SK-N-SH treated with all-trans-retinoic acid at 6 μM for 48 hours (cell line): Measurements from ENCODE around the gene PDIK1L.

Experiments
- ATAC-seq: fragments of 200-7000 bp; cut with Tn5 transposase; 3 replicates; pipeline ENCODE4 v1.9.1; 2020; ENCODE audit warnings: mild to moderate bottlenecking, moderate library complexity
- ARNTL ChIP-seq: fragments of 450-650 bp; formaldehyde crosslinking; IDR thresholded peaks from 2 replicates; pipeline ENCODE4 v1.5.0; 2020; ENCODE audit warnings: low read depth, mild to moderate bottlenecking, moderate library complexity, borderline replicate concordance
- BACH2 ChIP-seq: fragments of 250-450 bp; sonication (Bioruptor Pico); IDR thresholded peaks from 2 replicates; pipeline ENCODE4 v1.9.0; 2021; ENCODE audit warnings: mild to moderate bottlenecking, borderline replicate concordance
- CSDC2 ChIP-seq: fragments of 250-450 bp; sonication (Bioruptor Pico); IDR thresholded peaks from 2 replicates; pipeline ENCODE4 v1.5.0; 2020; ENCODE audit warnings: mild to moderate bottlenecking, moderate library complexity
- ESRRG ChIP-seq: fragments of 250-450 bp; sonication (Bioruptor Pico); IDR thresholded peaks from 2 replicates; pipeline ENCODE4 v1.6.1; 2021; ENCODE audit warnings: mild to moderate bottlenecking
- GLIS3 ChIP-seq: fragments of 250-450 bp; sonication (Bioruptor Pico); IDR thresholded peaks from 2 replicates; pipeline ENCODE4 v1.5.0; 2020; ENCODE audit warnings: mild to moderate bottlenecking, moderate library complexity
- ISL1 ChIP-seq: fragments of 250-450 bp; sonication (Bioruptor Pico); IDR thresholded peaks from 2 replicates; pipeline ENCODE4 v2.1.2; 2022; ENCODE audit warnings: mild to moderate bottlenecking, moderate library complexity
- PPARA ChIP-seq: fragments of 250-450 bp; sonication (Bioruptor Pico); IDR thresholded peaks from 2 replicates; pipeline ENCODE4 v1.5.0; 2020; ENCODE audit warnings: mild to moderate bottlenecking, borderline replicate concordance
- RARB ChIP-seq: fragments of 250-450 bp; sonication (Bioruptor Pico); IDR thresholded peaks from 2 replicates; pipeline ENCODE4 v1.8.0; 2021; ENCODE audit warnings: mild to moderate bottlenecking, moderate library complexity
- TCF4 ChIP-seq: fragments of 250-450 bp; sonication (Bioruptor Pico); IDR thresholded peaks from 2 replicates; pipeline ENCODE4 v1.8.0; 2021; ENCODE audit warnings: mild to moderate bottlenecking, moderate library complexity, borderline replicate concordance
- TOX ChIP-seq: fragments of 250-450 bp; sonication (Bioruptor Pico); IDR thresholded peaks from 2 replicates; pipeline ENCODE4 v1.8.0; 2021; ENCODE audit warnings: mild to moderate bottlenecking, moderate library complexity, borderline replicate concordance
- ZC3H10 ChIP-seq: fragments of 250-450 bp; sonication (Bioruptor Pico); IDR thresholded peaks from 2 replicates; pipeline ENCODE4 v1.5.1; 2021; ENCODE audit warnings: mild to moderate bottlenecking, moderate library complexity
- ZFP3 ChIP-seq: fragments of 250-450 bp; sonication (Bioruptor Pico); IDR thresholded peaks from 2 replicates; pipeline ENCODE4 v1.5.0; 2020; ENCODE audit warnings: mild to moderate bottlenecking, moderate library complexity
- ZNF565 ChIP-seq: fragments of 450-650 bp; formaldehyde crosslinking; conservative IDR thresholded peaks from 2 replicates; pipeline ENCODE4 v1.5.0; 2020; ENCODE audit warnings: low read depth, mild to moderate bottlenecking, moderate library complexity
- ZNF70 ChIP-seq: fragments of 450-650 bp; formaldehyde crosslinking; IDR thresholded peaks from 2 replicates; pipeline ENCODE4 v1.5.0; 2020; ENCODE audit warnings: mild to moderate bottlenecking, moderate library complexity
- ZNF8 ChIP-seq: fragments of 450-650 bp; formaldehyde crosslinking; IDR thresholded peaks from 2 replicates; pipeline ENCODE4 v1.5.0; 2020; ENCODE audit warnings: mild to moderate bottlenecking, moderate library complexity
- TF ChIP-seq, protein P1 (sequence below): fragments of 250-450 bp; sonication (Bioruptor Pico); IDR thresholded peaks from 2 replicates; pipeline ENCODE4 v1.8.0; 2021; ENCODE audit warnings: low read depth, mild to moderate bottlenecking, moderate library complexity, borderline replicate concordance
- TF ChIP-seq, protein P2 (sequence below): fragments of 250-450 bp; sonication (Bioruptor Pico); IDR thresholded peaks from 2 replicates; pipeline ENCODE4 v1.8.0; 2020; ENCODE audit warnings: mild to moderate bottlenecking, moderate library complexity, borderline replicate concordance
- TF ChIP-seq, protein P3 (sequence below): fragments of 250-450 bp; sonication (Bioruptor Pico); IDR thresholded peaks from 2 replicates; pipeline ENCODE4 v1.5.0; 2020; ENCODE audit warnings: mild to moderate bottlenecking, moderate library complexity
- TF ChIP-seq, protein P4 (sequence below): fragments of 250-450 bp; sonication (Bioruptor Pico); IDR thresholded peaks from 2 replicates; pipeline ENCODE4 v1.5.1; 2021; ENCODE audit warnings: mild to moderate bottlenecking, moderate library complexity
- TF ChIP-seq, protein P5 (sequence below): fragments of 250-450 bp; sonication (Bioruptor Pico); IDR thresholded peaks from 2 replicates; pipeline ENCODE4 v1.5.1; 2020; ENCODE audit warnings: low read depth, mild to moderate bottlenecking, moderate library complexity

The PDIK1L gene

DNA sequence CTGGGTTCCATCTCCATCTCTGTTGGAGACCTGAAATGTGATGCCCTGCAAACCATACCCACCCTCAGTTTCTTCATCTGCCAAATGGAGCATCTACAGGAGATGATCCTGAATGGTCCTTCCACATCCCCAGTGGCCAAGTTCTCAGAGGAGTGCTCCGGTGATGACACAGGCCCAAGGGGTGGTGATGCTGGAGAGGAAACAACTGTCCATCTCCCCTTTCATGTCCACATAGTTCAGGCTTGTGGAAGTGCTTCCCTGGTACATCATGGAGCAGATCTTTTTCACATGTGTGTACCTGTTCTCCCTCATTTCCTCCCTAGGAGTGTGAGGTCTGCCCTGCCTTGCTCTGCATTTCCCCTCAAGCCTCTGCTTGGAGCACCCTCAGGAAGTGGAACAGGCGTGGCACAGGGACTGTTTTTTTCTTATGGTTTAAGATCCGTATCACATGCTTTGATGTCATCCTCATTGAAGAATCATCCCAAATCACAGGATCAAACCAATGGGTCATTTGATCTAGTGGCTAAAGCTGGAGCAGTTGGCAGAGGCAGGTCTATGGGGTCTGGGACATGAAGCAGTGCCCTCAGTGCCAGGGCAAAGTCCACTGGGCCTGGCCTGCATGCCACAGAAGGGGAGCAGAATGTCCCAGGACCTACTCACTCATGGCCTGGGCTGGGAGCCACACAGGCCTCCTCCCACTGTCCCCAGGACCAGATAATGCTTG, 36.0 kb upstream of the PDIK1L start (continued):
- TF ChIP-seq ZFP3 (CRISPR knock-in tag) (no peak), TCF4 (no peak)
- TF ChIP-seq, all 23 proteins: peak for 0

DNA sequence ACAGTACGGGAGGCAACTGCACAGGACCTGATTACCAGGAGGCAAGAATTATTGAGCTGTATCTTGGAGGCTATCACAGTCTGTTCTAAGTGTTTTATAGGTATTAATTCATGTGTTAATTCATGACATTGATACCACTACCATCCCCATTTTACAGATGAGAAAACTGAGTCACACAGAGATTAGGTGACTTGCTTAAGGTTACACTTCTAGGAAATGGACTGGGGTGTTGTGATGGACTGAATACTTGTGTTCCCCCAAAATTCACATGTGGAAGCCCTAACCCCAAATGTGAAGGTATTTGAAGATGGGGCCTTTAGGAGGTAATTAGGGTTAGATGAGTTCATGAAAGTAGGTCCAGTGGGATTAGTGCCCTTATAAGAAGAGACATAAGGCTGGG, 34.1 kb upstream of the PDIK1L start:
- TF ChIP-seq ZNF8 (no peak), ARNTL (CRISPR knock-in tag) (no peak), BACH2 (CRISPR knock-in tag) (no peak), ZNF565 (no peak), ZNF70 (no peak), TCF4 (no peak), CSDC2 (no peak), TOX (CRISPR knock-in tag) (no peak), ZC3H10 (CRISPR knock-in tag) (no peak), ZFP3 (CRISPR knock-in tag) (no peak), ISL1 (CRISPR knock-in tag) (no peak), PPARA (CRISPR knock-in tag) (no peak), ESRRG (no peak)
- TF ChIP-seq, protein P1, sequence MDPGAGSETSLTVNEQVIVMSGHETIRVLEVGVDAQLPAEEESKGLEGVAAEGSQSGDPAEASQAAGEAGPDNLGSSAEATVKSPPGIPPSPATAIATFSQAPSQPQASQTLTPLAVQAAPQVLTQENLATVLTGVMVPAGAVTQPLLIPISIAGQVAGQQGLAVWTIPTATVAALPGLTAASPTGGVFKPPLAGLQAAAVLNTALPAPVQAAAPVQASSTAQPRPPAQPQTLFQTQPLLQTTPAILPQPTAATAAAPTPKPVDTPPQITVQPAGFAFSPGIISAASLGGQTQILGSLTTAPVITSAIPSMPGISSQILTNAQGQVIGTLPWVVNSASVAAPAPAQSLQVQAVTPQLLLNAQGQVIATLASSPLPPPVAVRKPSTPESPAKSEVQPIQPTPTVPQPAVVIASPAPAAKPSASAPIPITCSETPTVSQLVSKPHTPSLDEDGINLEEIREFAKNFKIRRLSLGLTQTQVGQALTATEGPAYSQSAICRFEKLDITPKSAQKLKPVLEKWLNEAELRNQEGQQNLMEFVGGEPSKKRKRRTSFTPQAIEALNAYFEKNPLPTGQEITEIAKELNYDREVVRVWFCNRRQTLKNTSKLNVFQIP (CRISPR knock-in tag): no peak
- TF ChIP-seq, protein P2, sequence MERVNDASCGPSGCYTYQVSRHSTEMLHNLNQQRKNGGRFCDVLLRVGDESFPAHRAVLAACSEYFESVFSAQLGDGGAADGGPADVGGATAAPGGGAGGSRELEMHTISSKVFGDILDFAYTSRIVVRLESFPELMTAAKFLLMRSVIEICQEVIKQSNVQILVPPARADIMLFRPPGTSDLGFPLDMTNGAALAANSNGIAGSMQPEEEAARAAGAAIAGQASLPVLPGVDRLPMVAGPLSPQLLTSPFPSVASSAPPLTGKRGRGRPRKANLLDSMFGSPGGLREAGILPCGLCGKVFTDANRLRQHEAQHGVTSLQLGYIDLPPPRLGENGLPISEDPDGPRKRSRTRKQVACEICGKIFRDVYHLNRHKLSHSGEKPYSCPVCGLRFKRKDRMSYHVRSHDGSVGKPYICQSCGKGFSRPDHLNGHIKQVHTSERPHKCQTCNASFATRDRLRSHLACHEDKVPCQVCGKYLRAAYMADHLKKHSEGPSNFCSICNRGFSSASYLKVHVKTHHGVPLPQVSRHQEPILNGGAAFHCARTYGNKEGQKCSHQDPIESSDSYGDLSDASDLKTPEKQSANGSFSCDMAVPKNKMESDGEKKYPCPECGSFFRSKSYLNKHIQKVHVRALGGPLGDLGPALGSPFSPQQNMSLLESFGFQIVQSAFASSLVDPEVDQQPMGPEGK (CRISPR knock-in tag): no peak
- TF ChIP-seq, protein P3, sequence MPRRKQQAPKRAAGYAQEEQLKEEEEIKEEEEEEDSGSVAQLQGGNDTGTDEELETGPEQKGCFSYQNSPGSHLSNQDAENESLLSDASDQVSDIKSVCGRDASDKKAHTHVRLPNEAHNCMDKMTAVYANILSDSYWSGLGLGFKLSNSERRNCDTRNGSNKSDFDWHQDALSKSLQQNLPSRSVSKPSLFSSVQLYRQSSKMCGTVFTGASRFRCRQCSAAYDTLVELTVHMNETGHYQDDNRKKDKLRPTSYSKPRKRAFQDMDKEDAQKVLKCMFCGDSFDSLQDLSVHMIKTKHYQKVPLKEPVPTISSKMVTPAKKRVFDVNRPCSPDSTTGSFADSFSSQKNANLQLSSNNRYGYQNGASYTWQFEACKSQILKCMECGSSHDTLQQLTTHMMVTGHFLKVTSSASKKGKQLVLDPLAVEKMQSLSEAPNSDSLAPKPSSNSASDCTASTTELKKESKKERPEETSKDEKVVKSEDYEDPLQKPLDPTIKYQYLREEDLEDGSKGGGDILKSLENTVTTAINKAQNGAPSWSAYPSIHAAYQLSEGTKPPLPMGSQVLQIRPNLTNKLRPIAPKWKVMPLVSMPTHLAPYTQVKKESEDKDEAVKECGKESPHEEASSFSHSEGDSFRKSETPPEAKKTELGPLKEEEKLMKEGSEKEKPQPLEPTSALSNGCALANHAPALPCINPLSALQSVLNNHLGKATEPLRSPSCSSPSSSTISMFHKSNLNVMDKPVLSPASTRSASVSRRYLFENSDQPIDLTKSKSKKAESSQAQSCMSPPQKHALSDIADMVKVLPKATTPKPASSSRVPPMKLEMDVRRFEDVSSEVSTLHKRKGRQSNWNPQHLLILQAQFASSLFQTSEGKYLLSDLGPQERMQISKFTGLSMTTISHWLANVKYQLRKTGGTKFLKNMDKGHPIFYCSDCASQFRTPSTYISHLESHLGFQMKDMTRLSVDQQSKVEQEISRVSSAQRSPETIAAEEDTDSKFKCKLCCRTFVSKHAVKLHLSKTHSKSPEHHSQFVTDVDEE (CRISPR knock-in tag): no peak
- no peak for ATAC-seq

DNA sequence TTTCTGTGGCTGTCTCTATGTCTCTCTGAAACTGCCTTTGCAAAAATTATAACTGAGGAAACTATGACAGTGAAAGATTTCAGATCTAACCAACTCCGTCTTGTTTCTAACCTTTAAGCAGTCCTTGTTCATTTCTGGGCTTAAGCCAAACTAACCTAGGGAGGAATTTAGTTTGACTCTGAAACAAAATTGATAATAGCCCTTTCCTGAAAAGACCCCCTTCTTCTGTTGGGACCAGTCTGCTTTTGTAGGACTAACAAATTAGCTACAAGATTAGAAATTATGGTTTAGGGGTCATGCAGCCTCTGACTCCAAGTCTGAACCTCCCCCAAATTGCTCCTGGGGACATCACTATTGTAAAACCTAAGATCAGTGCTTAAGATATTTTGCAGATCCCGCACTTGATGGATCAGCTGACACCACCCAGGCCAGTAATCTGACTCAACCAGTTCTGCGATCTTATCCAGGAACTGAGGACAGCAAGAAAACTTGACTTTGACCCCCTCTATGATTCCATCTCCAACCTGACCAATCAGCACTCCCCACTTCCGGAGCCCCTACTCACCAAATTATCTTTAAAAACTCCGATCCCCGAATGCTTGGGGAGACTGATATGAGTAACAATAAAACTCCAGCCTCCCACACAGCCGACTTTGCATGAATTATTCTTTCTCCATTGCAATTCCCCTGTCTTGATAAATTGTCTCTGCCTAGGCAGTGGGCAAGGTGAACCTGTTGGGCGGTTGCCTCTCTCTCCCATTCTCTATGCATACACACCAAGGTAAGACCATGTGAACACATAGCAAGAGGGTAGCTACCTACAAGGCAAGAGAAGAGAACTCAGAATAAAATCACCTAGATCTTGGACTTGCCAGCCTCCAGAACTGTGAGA, 33.1 kb upstream of the PDIK1L start:
- ATAC-seq: no peak
- TF ChIP-seq ARNTL (CRISPR knock-in tag) (no peak), ZNF565 (no peak), TCF4 (no peak), ZNF70 (no peak), ZFP3 (CRISPR knock-in tag) (no peak), RARB (no peak), TOX (CRISPR knock-in tag) (no peak), ISL1 (CRISPR knock-in tag) (no peak), GLIS3 (CRISPR knock-in tag) (no peak), ESRRG (no peak)
- TF ChIP-seq, protein P4, sequence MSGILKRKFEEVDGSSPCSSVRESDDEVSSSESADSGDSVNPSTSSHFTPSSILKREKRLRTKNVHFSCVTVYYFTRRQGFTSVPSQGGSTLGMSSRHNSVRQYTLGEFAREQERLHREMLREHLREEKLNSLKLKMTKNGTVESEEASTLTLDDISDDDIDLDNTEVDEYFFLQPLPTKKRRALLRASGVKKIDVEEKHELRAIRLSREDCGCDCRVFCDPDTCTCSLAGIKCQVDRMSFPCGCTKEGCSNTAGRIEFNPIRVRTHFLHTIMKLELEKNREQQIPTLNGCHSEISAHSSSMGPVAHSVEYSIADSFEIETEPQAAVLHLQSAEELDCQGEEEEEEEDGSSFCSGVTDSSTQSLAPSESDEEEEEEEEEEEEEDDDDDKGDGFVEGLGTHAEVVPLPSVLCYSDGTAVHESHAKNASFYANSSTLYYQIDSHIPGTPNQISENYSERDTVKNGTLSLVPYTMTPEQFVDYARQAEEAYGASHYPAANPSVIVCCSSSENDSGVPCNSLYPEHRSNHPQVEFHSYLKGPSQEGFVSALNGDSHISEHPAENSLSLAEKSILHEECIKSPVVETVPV (CRISPR knock-in tag): no peak
- TF ChIP-seq, protein P5, sequence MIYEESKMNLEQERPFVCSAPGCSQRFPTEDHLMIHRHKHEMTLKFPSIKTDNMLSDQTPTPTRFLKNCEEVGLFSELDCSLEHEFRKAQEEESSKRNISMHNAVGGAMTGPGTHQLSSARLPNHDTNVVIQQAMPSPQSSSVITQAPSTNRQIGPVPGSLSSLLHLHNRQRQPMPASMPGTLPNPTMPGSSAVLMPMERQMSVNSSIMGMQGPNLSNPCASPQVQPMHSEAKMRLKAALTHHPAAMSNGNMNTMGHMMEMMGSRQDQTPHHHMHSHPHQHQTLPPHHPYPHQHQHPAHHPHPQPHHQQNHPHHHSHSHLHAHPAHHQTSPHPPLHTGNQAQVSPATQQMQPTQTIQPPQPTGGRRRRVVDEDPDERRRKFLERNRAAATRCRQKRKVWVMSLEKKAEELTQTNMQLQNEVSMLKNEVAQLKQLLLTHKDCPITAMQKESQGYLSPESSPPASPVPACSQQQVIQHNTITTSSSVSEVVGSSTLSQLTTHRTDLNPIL (CRISPR knock-in tag): no peak
- TF ChIP-seq, protein P2 (CRISPR knock-in tag): no peak
- TF ChIP-seq, protein P3 (CRISPR knock-in tag): no peak
